OCI-LY1 (cell line): ENCODE results near the gene MXD1.

Experiments
- EZH2 ChIP-seq: fragments of 200-600 bp; sonication (generic), shearing (Covaris generic); IDR thresholded peaks from 2 replicates; pipeline ENCODE4 v1.8.0; 2017; ENCODE audit warnings: borderline replicate concordance, mixed run types, mild to moderate bottlenecking, antibody characterized with exemption, low read length, moderate library complexity, mixed read lengths
- TF ChIP-seq, protein P1 (sequence below): fragments of 200-600 bp; sonication (generic), shearing (Covaris generic); IDR thresholded peaks from 2 replicates; pipeline ENCODE4 v1.5.1; 2017; ENCODE audit warnings: mild to moderate bottlenecking, antibody characterized with exemption, low read length, moderate library complexity, mixed read lengths

DNA sequence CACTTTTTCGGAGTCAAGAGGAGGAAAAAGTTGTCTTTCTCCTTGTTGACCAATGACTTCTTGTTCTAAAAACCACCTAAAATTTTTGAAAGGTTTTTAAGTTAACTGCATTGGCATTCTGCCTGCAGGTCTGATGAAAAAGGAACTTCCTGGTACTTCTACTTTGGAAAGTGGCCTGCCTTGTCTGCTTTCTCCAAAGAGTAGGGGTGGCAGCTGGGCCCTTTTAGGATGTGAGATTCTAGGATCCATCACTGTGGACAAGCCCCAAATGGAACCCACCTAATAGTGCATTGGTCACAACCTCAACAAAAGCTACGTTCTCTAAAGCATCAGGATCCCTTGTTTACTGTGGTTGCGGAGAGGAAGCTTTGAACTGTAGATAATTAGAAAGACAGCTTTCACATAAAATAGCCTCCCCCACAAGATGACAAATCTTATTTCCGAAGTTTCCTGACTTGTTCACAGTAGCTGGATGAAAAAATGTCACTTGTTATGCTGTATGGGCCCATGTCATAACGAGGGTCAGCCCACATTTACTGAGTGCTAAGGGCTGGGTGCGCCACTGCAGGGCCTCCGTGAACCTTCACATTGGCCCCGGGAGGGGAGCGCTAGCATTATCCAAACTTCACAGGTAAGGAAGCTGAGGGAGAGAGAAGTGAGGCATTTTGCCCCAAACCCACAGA lies 29.1 kb downstream of the MXD1 start:
- TF ChIP-seq, protein P1, sequence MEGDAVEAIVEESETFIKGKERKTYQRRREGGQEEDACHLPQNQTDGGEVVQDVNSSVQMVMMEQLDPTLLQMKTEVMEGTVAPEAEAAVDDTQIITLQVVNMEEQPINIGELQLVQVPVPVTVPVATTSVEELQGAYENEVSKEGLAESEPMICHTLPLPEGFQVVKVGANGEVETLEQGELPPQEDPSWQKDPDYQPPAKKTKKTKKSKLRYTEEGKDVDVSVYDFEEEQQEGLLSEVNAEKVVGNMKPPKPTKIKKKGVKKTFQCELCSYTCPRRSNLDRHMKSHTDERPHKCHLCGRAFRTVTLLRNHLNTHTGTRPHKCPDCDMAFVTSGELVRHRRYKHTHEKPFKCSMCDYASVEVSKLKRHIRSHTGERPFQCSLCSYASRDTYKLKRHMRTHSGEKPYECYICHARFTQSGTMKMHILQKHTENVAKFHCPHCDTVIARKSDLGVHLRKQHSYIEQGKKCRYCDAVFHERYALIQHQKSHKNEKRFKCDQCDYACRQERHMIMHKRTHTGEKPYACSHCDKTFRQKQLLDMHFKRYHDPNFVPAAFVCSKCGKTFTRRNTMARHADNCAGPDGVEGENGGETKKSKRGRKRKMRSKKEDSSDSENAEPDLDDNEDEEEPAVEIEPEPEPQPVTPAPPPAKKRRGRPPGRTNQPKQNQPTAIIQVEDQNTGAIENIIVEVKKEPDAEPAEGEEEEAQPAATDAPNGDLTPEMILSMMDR, result no peak
- no peak for TF ChIP-seq EZH2
